GM19328 (cell line): Measurements from ENCODE around the gene DUS3L.

Experiments used
- ATAC-seq: cut with Tn5 transposase; IDR thresholded peaks from one replicate; pipeline ENCODE4 v1.9.1; 2021; ENCODE audit warnings: mild to moderate bottlenecking, moderate library complexity; ENCODE audit not compliant: unreplicated experiment

The DUS3L gene

GRCh38 chr19:5790559-5791520 is at the start of gene DUS3L:
TSS of gene DUS3L (minus strand) at chr19:5791163. CDS start at chr19:5791141, 22 bp downstream.
- ATAC-seq: peak; percentile 84

- no peak for ATAC-seq
These were observed 48.4 kb upstream of the DUS3L start, which contains the start of gene FUT6 for GRCh38 chr19:5839065-5840017. TSS of gene FUT6 (minus strand) at chr19:5839702. CDS start at chr19:5832567, 7,135 bp downstream.

- ATAC-seq: no peak
These were observed 47.5 kb upstream of the DUS3L start for GRCh38 chr19:5838353-5839064.

GRCh38 chr19:5837761-5838352 is 46.9 kb upstream of the DUS3L start:
- ATAC-seq: no peak

- ATAC-seq: no peak
These were observed 41.7 kb upstream of the DUS3L start for GRCh38 chr19:5832527-5833216.

GRCh38 chr19:5832061-5832460 is 41.1 kb upstream of the DUS3L start:
- no peak for ATAC-seq

- no peak for ATAC-seq
These were observed 40.2 kb upstream of the DUS3L start for GRCh38 chr19:5831159-5831558.

- no peak for ATAC-seq
These were observed 38.8 kb upstream of the DUS3L start for GRCh38 chr19:5829567-5830310.

GRCh38 chr19:5828661-5829566 is 38.0 kb upstream of the DUS3L start:
- no peak for ATAC-seq

- ATAC-seq: peak; percentile 68
These were observed 37.1 kb upstream of the DUS3L start for GRCh38 chr19:5827891-5828660.

- ATAC-seq: no peak
These were observed 36.5 kb upstream of the DUS3L start for GRCh38 chr19:5827342-5827890.

- no peak for ATAC-seq
These were observed 35.8 kb upstream of the DUS3L start for GRCh38 chr19:5826531-5827341.

- ATAC-seq: no peak
These were observed 34.2 kb upstream of the DUS3L start for GRCh38 chr19:5825178-5825577.

- no peak for ATAC-seq
These were observed 33.8 kb upstream of the DUS3L start for GRCh38 chr19:5824751-5825150.

GRCh38 chr19:5823579-5824281 is 32.8 kb upstream of the DUS3L start:
- no peak for ATAC-seq
